NK-92 treated with Interleukin-12 subunit alpha and Interleukin-12 subunit beta, amount 100 ng/mL, for 24 hours (cell line): ENCODE results near the gene IRX5.

Experiments used
- DNase-seq: peaks from one replicate; lab custom pipeline; 2025; lab: John Stamatoyannopoulos, UW

The IRX5 gene

GRCh38 chr16:54952195-54952594 is 21.5 kb downstream of the IRX5 start:
- DNase-seq, result no peak

GRCh38 chr16:54953461-54953860 is 22.8 kb downstream of the IRX5 start:
- no peak for DNase-seq

GRCh38 chr16:54954220-54954619 is 23.6 kb downstream of the IRX5 start:
- no peak for DNase-seq

GRCh38 chr16:54955757-54956156 is 25.1 kb downstream of the IRX5 start:
- DNase-seq, result no peak

- peak; percentile 32 for DNase-seq
Measured at GRCh38 chr16:54957403-54958166, 26.9 kb downstream of the IRX5 start.

GRCh38 chr16:54962045-54962444 is 31.4 kb downstream of the IRX5 start:
- no peak for DNase-seq

DNA sequence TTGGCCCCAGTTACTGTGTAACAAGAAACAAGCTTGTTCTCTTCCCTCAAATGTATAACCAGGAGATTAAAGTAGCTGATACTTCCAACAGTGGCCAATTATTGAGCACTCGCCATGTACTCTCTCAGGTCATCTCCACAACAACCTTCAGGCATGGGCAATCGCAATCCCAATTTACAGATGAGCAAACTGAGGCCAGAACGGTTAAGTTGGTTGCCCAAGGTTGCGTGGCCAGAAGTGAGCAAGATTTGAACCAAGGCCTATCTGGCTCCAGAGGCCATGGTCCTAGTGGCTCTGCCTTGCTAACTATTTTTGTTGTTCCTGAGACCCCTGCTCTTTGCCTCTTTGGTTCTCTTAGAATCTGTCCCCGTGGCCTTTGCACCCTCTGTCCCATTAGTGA is 33.6 kb downstream of the IRX5 start:
- DNase-seq, result no peak

GRCh38 chr16:54965464-54965863 is 34.8 kb downstream of the IRX5 start:
- no peak for DNase-seq

GRCh38 chr16:54968011-54968410 is 37.3 kb downstream of the IRX5 start:
- no peak for DNase-seq

DNA sequence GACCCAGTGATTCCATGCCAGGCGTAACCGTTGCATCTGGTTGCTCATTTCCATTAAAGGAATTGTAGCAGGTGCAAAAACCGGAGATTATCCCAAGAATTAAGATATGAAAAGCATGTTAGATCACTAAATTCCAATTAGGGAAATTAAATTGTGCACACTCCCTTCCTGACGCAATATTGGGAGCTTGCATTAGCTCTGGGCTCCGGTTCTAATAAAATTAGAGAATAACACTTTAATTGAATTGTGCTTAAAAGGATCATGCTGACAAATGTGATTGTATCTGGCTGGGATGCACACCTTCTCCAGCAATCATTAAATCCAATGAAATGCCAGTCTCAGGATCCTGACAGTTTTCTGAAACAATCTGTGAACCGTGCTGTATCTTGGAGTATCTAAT is 38.1 kb downstream of the IRX5 start:
- DNase-seq, result no peak

GRCh38 chr16:54970016-54970415 is 39.4 kb downstream of the IRX5 start:
- no peak for DNase-seq

- no peak for DNase-seq
Measured at GRCh38 chr16:54974367-54974766, 43.7 kb downstream of the IRX5 start.

DNA sequence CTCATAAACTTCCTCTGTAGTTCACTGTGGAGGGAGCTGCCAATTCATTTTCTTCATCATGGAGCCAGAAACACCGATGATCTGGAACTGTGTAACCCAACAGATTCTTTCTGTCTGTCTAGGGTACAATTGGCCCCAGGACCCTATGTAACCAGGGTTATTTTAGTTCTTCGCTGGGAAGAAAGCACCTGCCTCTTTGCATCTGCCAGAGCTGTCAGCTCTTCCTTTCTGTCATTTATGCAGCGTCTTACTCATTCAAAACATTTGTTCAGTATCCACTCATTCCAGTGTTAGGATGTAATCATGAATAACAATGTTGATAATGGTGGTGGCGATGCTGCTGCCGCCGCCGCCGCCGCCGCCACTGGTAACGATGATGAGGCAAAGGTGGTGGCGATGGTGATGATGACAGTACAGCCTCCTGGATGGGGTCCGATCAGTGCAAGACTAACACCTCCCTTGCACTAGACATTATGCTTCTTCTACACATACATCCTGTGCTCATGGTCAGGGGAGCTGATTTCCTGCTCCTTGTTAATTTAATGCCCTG is 46.1 kb downstream of the IRX5 start:
- DNase-seq, result no peak

DNA sequence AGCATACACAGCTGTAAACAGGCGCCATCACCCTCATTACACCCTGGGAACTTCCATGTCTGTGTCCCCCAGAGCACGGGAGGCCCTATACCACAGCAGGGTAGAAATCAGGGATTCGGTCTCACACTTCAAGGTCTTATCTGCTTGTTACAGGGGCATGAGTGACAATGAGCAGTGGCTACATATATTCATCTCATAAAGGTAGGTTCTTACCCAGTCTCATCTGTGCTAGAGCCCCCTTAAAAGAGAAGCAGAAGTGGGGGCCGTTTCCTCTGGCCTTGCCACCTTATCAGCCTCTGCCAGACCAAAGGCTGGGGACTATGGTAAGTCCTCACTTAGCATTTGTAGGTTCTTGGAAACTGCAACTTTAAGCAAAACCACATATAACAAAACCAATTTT is 46.5 kb downstream of the IRX5 start:
- DNase-seq, result no peak

DNA sequence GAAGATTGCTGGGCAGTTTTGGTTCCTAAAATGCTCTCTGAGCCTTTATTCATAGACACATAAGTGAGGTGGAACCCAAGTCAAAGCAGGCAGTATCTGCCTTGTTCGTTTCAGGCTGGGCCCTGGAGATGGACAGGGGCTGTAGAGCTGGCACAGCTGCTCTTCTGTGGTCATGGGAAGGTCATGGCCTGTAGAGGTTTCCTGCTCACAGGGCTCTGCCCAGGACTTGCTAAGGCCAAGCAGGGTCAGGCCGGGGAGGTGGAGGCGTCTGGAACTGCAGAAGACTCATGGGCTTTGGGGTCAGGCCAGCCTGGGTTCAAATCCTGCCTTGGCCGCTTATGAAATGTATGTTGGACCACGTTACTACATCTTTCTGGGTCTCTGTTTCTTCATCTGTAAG is 50.2 kb downstream of the IRX5 start:
- no peak for DNase-seq
